Endothelial cell of coronary artery (primary cell): Measurements from ENCODE around the gene SCGB1D1. TPM values are rescaled to one million over a fixed set of nuclear protein-coding genes. Genes with fewer than 3 reads are reported as not detected.

Experiments
- total RNA-seq: library from RNA; depleted of rRNA; stranded (reverse); fragments of >200 nt; gene quantifications from 2 replicates; pipeline ENCODE4 v1.2.3, GENCODE V29; 2014

The SCGB1D1 gene
- total RNA-seq, result not detected in 2 replicates

GRCh38 chr11:62190011-62190410 is at the start of gene SCGB1D1:
SCGB1D1 (plus strand) TSS chr11:62190216; CDS start chr11:62190285, 69 bp downstream.

GRCh38 chr11:62242021-62242420 is 52.0 kb downstream of the SCGB1D1 start, which contains the start of gene SCGB1D2:
SCGB1D2 (plus strand) TSS chr11:62242239; CDS start chr11:62242308, 69 bp downstream.

Other genes with a start within 250 kb of the SCGB1D1 start
- 0.28 TPM in 1 of 2 replicates, not detected in the other for gene BEST1, start 239.9 kb upstream of the SCGB1D1 start, total RNA-seq
- 433 and 1,243 TPM in 2 replicates for gene FTH1, start 222.6 kb upstream of the SCGB1D1 start, total RNA-seq
- gene INCENP, start 66.2 kb upstream of the SCGB1D1 start, total RNA-seq, result 15.6 and 24.9 TPM in 2 replicates
- not detected in 2 replicates for gene SCGB2A1, start 18.5 kb downstream of the SCGB1D1 start, total RNA-seq
- not detected in 2 replicates for gene SCGB1D2, start 52.0 kb downstream of the SCGB1D1 start, total RNA-seq
- not detected in 2 replicates for gene SCGB2A2, start 79.9 kb downstream of the SCGB1D1 start, total RNA-seq
- not detected in 2 replicates for gene SCGB1D4, start 108.9 kb downstream of the SCGB1D1 start, total RNA-seq
- gene ASRGL1, start 147.2 kb downstream of the SCGB1D1 start, total RNA-seq, result 28.3 and 33.5 TPM in 2 replicates
- gene SCGB1A1, start 228.8 kb downstream of the SCGB1D1 start, total RNA-seq, result not detected in 2 replicates